CD4-positive, alpha-beta T cell treated with Interferon gamma for 1 hour (primary cell): Measurements from ENCODE around the gene SIX5.
"Not testable (repeated sequence)": the region's sequence is repeated elsewhere in the genome, so short reads cannot be mapped to it uniquely, and the experiment has no call there.

Source experiments
- DNase-seq: peaks from one replicate; pipeline ENCODE4 v3.0.0-alpha.2; 2020

SIX5 gene

DNA sequence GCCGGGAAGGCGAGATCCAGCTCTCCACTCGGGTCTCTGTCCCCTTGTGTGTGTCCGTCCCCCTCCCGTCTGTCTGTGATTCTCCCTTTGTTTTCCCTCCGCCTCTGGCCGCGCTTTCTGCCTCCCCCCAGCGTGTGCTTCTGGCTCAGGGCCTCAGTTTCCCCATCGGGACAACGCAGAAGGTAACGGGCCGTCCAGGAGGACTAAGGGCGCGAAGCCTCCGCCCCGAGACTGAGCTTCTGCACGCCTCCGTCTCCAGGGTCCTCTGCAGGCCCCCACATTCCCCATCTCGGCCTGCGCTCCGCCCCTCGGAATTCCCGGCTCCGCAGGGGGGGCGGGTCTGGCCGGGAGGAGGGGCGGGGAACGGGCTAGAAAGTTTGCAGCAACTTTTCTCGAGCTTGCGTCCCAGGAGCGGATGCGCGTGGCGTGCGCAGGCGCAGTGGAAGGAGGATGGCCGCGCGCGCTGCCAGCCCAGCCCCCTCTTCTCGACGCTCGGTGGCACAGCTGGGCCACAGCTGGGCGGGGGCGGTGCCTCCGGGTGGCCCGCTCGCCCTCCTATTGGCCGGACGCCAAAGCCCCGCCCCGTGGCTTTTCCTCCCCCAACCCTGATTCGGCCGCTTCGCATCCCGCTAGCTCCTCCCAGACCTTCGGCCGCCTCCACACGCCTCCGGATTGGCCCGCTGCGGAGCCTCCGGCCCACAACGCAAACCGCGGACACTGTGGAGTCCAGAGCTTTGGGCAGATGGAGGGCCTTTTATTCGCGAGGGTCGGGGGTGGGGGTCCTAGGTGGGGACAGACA is at the start of gene SIX5:
Gene SIX5 (minus strand): TSS at position 269 of the 799 bp plus-strand sequence. CDS start 408 bp downstream, outside the sequence.
- DNase-seq = peak; percentile 95

DNA sequence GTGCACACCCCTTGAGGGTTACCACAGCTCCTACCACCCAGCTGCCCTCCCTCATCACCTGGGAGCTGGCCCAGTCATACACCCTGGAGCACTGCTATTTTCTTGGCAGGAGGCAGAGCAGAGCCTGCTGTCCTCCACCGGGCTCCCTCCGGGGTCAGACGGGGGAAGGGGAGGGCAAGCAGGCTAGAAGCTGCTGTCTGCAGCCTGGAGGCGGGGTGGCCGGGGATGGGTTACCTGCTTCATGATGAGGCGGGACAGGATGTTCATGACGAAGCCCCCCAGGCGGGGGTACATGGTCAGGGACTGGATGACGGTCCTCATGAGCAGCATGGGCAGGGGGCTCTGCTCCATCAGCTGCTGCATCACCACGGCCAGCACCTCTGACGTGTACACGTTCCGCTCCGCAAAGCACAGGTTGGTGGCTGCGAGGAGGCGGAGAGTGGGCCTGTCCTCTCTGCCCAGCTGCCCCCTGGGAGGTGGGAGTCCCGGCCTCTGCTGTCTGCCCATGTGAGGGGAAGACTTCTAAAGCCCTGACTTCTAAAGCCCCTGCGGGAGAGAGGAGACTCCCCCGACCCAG is 48.8 kb upstream of the SIX5 start:
- no peak for DNase-seq

DNA sequence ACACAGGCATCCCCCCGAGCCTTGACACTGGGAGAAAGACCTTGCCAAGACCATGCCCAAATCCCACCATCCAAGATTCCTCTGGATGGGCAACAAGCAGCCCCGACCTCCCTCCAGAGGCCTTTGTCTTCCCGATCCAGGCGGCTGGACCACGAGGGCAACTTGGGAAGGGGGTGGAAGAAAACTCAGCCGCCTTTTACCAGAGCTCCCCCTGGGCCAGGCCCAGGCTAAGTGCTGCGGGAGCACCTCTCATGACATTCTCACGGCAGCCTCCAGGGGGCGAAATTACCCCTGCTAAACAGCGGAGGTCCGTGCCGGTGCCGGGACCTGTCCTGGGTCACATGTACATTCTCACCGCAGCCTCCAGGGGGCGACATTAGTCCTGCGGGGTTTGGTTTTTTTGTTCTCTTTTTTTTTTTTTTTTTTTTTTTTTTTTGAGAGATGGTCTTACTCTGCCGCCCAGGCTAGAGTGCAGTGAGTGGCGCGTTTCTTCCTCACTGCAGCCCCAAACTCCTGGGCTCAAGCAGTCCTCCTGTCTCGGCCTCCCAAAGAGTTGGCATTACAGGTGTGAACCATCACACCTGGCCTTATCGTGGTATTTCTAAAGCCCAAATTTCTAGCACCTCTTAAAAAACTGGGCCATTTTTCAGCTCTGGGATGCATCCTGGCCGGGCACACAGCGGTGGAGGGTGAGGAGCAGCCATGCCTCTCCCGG is 48.1 kb upstream of the SIX5 start:
- peak; percentile 95 for DNase-seq

DNA sequence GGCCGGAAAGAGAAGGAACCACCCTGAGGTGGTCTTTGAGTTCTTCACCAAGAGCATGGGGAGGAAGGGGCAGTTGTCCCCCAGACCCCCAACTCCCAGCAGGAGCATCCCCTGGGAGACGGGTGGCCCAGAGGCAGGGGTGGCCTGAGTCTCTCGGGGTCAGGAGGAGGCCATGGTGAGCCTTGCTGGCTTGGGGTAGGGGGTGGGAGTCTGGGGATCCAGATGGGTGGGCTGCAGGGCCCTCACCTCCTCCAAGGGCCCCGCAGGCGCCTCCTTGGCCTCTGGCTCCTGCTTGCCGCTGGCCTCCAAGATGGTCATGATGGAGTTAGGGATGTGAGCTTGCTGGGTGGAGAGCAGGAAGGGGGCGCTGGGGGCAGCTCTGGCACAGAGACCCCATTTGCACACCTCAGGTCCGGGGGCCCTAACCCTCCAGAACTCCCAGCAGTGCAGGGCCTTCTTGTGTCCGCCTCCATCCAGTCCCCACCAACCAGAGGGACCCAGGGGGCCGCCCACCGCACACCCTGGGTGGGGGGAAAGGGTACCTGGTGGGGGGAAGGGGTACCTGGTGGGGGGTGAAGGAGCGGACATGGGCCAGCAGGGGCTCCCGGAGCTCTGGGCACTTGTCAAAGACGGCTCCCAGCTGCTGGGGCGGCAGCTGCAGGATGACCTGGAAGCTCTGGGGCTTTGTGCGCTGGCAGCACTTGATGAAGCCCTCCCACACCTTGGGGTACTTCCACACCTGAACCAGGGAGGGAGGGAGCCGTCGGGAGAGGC is 47.4 kb upstream of the SIX5 start:
- no peak for DNase-seq

DNA sequence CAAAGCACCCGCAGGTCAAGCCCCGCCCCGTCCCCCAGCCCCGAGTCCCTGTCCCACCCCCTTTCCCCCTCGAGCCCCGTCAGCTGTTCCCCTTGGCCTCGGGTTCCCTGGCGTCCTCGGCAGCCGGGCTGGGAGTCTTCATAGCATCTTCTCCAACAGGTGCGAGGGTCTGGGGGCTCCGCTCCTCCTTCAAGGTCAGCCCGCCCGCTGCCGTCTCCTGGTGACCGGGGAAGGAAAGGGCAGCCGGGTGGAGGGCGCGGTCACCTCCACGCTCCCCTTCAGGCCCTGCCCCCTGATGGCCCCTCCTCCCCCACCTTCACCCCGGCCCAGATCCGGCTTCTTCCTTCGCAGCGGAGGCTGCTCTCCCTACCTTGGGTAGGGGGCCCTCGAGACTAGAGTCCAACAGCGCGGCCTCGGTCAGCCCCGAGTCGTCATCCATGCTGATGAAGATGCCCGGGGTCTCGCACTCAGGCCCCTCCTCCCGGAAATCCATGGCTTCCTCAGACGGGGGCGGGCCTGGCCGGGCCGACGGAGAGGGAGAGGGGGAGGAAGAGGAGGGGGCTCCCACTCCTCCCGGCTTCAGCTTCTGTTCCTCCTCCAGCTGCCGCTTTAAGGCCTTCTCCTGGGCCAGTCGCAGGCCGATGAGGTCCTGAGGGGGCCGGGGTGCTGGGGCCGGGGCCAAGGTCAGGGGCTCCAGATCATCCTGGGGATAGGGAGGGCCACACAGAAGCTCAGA is 46.6 kb upstream of the SIX5 start:
- DNase-seq = no peak

DNA sequence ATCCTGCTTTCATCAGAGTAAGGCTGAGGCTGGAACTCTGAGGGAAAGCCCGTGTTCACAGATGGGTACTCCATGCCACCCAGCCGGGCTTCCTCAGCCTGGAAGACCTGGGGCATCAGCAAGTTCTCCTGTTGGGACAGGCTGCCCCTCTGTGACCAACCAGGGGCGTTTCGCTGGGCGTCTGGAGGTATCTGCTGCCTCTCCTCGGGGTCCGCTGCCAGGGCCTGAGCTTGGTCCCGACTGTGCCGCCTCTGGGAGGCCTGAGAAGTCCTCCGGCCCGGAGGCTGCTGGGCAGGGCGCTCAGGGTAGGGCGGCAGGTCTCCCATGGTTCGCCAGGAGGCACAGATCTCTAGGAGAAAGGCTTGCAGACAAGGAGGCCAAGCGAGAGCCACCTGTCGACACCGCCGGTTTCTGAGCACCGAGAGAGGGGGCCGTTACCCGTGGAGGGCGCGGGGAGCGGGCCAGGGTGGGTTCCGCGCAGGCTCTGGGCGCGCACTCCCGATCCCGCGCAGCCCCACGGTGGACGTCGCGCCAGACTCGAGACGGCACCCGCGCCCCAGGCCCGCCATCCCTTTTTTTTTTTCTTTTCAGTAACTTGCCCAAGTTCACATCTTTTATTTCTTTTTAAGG is 45.9 kb upstream of the SIX5 start, which contains the start of gene RSPH6A:
Gene RSPH6A (minus strand): TSS at position 458 of the 630 bp plus-strand sequence. CDS start 132 bp downstream, at position 326.
- DNase-seq = no peak

DNA sequence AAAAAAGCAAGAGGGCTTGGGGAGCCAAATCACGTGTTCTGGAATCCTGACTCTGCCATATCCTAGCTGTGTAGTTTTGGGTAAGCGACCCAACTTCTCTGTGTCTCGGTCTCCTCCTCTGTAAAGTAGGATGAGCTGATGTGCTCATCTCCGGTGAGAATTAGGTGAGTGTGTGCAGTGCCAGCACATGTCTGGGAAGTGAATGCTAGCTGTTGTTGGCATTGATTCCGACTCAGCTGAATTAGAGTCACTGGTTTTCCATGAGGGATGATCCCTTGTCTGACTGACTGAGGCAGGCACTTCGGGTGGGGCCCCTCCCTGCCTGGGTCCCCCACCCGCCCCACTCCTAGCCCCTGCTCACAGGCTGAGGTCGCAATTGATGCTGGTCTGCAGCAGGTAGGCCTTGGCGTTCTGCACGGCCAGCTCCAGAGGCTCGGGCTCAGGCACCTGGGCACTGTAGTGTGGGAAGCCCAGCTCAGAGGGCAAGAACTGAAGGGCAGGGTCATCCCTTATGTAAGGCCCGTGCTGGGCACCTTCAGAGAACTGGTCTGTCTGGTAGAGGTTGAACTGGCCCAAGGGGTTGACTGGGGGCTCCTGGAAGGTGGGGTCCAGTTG is 45.2 kb upstream of the SIX5 start:
- DNase-seq = no peak

DNA sequence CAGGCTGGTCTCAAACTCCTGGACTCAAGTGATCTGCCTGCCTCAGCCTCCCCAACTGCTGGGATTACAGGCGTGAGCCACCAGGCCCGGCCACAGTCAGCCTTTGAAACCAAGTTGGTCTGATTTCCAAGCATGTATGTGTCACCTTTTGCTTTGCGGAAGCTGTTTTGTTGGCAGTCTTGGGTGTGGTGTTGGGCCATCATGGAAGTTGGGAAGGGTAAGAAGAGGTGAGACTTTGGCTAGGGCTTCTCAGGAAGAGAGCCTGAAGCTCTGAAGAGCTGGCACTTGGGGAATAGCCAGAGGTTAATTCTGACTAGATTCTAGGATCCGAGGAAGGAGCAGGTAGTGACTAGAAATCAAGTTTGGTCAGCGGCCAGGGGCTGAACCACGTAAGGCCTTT is 43.2 kb upstream of the SIX5 start:
- no peak for DNase-seq

DNA sequence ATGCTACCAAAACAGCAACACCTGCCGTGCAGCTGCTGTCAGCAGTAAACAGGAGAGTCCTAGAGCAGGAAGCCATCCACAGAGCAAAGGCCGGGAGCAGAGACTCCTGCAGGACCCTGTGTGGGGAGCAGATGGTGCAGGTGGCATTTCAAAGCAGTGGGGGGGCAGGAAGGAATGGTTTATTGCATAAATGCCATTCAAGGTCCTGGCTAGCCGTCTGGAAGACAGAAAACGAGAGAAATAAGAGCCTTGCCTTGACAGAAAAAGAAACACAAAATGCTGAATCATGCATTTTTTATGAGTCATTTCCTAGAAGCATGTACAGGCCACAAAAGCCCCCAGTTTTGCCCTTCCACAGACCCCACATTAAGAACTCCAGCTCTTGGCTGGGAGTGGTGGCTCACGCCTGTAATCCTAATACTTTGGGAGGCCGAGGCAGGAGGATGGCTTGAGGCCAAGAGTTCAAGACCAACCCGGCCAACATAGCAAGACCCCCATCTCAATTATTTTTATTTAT is 40.6 kb upstream of the SIX5 start:
- no peak for DNase-seq

DNA sequence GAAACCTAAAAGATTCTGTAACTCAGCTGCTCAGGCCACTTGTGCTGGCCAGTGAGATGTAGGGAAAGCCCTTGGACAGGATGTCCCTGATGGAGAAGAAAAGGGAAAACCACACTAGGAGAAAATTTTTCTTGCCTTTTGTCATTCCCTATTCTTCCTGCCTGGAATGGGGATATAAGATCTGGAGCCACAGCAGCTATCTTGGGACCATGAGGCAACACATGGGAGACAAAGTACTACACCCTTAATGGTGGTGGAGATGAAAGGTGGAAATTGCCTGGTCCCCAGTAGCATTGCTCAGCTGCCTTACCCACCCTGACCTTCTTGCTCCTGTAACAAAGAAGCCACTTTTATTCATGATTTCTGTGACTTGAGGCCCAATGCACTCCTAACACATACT is 36.7 kb upstream of the SIX5 start:
- no peak for DNase-seq

DNA sequence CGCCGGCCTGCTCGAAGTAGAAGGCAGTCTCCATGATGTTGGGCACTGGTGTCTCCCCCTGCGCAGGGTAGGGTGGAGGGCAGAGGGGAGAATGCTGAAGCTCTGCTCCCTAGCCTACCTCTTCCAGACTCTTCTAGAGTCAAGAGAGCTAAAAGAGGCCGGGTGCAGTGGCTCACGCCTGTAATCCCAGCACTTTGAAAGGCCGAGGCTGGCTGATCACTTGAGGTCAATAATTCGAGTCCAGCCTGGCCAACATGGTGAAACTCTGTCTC is 35.8 kb upstream of the SIX5 start:
- DNase-seq = no peak

DNA sequence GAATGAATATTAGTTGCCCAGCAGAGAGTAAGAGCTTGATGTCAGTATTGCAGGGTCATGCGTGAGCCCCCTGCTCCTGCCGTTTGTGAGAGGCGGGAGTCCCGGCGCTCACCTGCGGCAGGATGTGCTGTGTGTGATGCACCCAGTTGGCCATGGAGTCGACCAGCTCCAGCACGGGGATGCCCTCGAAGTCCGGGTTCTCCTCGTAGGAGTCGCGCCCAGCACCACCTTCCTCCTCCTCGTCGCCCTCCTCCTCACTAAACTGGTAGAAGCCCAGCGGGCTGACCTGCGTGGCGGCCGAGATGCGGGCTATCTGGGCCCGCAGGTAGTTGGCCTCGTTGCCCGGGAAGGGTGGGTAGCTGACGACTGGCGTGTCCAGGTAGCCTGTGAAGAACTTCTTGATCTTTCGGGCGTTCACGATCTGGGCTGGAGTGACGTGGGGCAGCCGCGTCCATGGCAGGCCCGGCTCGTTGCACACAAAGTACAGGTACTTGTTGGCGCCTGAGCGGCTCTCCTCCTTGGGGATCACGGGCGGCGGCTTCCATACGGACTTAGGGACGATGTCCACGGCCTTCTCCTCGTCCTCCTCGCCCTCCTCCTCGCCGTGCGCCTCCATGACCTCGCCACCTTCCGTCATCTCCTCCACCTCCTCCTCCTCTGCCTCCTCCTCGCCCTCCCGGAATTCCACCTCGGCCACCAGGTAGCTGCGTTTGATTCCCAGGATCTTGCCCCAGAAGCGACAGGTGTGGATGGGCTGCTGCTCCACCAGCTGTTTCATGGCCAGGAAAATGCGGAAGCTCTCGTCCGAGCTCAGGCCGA is 35.3 kb upstream of the SIX5 start:
- DNase-seq = no peak

DNA sequence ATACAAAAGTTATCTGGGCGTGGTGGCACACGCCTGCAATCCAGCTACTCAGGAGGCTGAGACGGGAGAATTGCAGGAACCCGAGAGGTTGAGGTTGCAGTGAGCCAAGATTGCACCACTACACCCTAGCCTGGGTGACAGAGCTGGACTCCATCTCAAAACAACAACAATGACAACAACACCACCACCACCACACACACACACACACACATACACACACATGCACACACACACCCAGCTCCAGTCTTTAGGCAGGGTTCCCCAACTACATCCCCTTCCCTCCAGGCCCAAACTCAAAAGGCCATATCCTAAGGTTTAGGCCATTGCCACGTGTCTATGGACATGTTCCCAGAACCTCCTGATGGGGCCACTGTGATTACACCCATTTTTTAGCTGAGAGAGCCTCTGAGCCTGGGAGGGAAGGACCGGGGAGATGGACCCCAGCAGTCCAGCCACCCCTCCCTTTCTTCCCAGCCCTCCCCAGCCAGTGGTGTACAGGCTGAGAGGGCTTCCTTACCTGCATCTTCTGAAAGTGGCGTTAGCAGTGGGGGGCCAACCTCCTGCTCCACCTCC is 32.6 kb upstream of the SIX5 start:
- no peak for DNase-seq

DNA sequence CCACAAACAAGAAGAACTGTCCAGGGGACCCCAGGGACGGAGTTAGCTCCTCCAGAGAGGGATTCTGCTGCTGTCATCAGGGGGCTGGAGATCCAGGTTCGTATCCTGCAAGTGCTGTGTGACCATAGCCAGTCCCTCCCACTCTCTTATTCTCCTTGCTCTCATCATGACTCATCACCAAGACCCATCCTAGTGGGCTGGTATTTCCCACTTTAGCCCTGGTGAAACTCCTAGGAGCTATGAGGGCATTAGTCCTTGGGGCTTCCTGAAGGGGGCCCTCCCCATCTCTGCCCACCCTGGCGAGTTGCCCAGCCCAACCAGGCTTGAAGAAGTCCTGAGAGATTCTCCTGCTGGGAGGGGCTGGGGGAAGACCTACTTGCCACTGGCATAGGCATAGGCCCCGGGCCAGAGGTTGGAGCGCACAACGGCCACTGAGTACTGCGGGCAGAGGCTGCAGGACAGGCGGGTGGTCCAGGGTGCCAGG is 31.1 kb upstream of the SIX5 start:
- DNase-seq = no peak

DNA sequence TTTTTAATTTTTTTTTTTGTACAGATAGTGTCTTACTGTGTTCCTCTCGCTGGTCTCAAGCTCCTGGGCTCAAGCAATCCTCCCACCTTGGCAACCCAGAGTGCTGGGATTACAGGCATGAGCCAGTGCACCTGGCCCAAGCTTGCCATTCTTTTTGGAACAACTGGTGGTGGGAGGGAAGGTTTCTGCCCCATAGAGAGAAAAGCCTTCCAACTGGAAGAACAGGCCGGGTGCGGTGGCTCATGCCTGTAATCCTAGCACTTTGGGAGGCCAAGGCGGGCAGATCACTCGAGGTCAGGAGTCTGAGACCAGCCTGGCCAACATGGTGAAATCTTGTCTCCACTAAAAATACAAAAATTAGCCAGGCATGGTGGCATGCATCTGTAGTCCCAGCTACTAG is 30.5 kb upstream of the SIX5 start:
- not testable (repeated sequence) for DNase-seq

DNA sequence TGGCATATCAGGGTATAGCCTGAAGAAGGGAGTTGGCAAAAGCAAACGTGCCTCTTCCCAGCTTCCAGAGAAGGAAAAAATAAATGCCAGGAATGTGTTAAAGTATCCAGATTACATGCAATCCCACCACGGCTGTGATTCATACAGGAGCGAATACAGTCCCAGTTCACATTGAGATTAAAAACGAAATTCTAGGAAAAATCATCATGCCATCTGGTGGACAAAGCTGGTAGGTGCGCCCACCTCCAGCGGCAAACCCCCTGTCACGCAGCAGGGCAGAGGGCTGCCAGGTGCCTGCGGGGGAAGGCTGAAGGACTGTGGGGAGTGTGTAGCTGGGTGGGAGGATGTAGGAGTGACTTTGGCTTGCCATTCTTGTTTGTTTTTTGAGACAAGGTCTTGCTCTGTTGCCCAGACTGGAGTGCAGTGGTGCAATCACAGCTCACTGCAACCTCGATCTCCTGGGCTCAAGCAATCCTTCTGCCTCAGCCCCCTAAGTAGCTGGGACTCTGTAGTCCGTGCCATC is 30.0 kb upstream of the SIX5 start:
- DNase-seq = peak; percentile 58

DNA sequence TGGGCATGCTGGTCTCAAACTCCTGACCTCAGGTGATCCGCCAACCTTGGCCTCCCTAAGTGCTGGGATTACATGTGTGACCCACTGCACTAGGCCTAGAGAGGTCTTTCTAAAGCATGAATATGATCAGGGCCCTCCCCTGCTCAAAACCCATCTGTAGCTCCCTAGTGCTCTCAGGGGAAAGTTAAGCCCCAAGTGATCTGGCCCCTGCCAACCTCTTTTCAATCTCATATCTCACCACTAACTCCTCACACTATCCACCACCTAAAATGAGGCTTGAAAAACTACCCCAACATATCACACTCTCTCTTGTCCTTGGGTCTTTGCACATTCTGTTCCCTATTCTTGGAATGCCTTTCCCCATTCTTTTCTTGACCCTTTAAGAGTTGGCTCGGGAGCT is 25.6 kb upstream of the SIX5 start:
- no peak for DNase-seq

DNA sequence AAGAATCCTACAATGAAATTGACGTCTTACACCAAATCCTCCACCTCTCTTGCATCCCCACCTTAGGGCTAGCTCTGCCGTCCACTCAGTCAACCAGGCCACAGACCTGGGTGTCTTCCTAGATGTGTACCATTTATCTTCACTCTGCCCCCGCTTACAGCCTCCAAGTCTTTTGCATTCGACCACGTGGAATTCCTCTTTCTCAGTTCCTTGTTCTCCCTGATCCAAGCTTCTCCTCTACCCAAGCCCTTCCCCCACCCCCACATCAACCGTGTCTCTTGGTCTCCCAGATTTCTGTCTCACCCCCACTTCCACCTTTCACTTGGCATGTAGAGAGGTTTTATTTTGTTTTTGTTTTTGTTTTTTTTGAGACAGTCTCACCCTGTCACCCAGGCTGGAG is 24.8 kb upstream of the SIX5 start:
- DNase-seq = no peak

DNA sequence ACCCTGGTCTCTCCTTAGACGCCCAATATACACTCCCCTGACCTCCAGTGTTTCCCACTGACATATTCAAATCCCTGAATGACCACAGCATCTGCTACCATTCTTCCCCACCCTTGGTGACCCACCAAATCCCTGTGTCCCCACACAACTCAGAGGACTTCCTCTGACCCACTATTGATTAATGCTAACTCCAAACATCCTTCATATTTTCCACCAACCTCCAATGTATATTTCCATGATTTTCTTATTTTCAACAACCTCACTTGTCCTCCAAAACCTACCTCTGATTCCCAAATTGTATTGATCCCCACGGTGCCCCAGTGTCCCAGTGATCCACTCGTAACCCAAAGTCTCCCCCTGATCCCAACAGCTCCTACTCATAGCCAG is 24.1 kb upstream of the SIX5 start:
- DNase-seq = no peak
